H1 (cell line): ENCODE results near the gene PARD6A. TPM values are rescaled to one million over a fixed set of nuclear protein-coding genes. Genes with fewer than 3 reads are reported as not detected.

Experiments used
- BRCA1 ChIP-seq: IDR thresholded peaks from 2 replicates; pipeline ENCODE4 v1.6.1; 2012; ENCODE audit warnings: low read depth, low read length, improper control_type of control experiment
- CBX8 ChIP-seq: fragments of 300-800, 300-1000 bp; sonication (generic); IDR thresholded peaks from 2 replicates; pipeline ENCODE4 v1.7.1; 2016; ENCODE audit warnings: low read depth, low read length, borderline replicate concordance
- CHD7 ChIP-seq: fragments of 300-600 bp; sonication (generic); IDR thresholded peaks from 2 replicates; pipeline ENCODE4 v1.7.1; 2012; ENCODE audit warnings: low read length, moderate library complexity, mild to moderate bottlenecking, inconsistent platforms; ENCODE audit not compliant: insufficient replicate concordance
- EZH2 ChIP-seq: fragments of 200-600 bp; sonication (generic); IDR thresholded peaks from 2 replicates; pipeline ENCODE4 v1.7.1; 2012; ENCODE audit warnings: low read depth, mild to moderate bottlenecking, moderate library complexity, low read length, inconsistent platforms; ENCODE audit not compliant: severe bottlenecking
- FOSL1 ChIP-seq: IDR thresholded peaks from 2 replicates; pipeline ENCODE4 v1.6.1; 2011; ENCODE audit warnings: mild to moderate bottlenecking, low read depth, low read length, moderate library complexity; ENCODE audit not compliant: insufficient read depth
- GABPA ChIP-seq: IDR thresholded peaks from 2 replicates; pipeline ENCODE4 v1.6.1; 2011; ENCODE audit warnings: mild to moderate bottlenecking, low read length, moderate library complexity, borderline replicate concordance; ENCODE audit not compliant: insufficient read depth
- HDAC2 ChIP-seq, 2 experiments: fragments of 300-600 bp in 1 of 2; sonication (generic) in 1 of 2; IDR thresholded peaks; 2 replicates each; pipeline ENCODE4 v1.6.1; 2011 to 2012; ENCODE audit warnings: low read depth in 2 of 2, low read length in 2 of 2, mild to moderate bottlenecking in 2 of 2, moderate library complexity in 2 of 2, borderline replicate concordance in 1 of 2, inconsistent platforms in 1 of 2
- POU5F1 ChIP-seq: IDR thresholded peaks from 2 replicates; pipeline ENCODE4 v1.6.1; 2011; ENCODE audit warnings: low read depth, mild to moderate bottlenecking, low read length, moderate library complexity
- SAP30 ChIP-seq: fragments of 300-600 bp; sonication (generic); IDR thresholded peaks from 2 replicates; pipeline ENCODE4 v1.7.1; 2012; ENCODE audit warnings: low read length, moderate library complexity, mild to moderate bottlenecking, inconsistent platforms; ENCODE audit not compliant: insufficient read depth, insufficient replicate concordance
- SP2 ChIP-seq: IDR thresholded peaks from 2 replicates; pipeline ENCODE4 v1.6.1; 2012; ENCODE audit warnings: mild to moderate bottlenecking, low read length, inconsistent platforms
- polyA plus RNA-seq, 7 experiments: library from polyadenylated mRNA; depleted of rRNA in 3 of 7; stranded (reverse) in 5 of 7; unstranded in 2 of 7; fragments of >200 nt in 5 of 7; fragments of 200-250 nt in 2 of 7; gene quantifications; 1 replicate in 5 of 7; 2 replicates in 1 of 7; 4 replicates in 1 of 7; pipeline versions ENCODE4 v1.2.1 to v1.2.3, GENCODE V29; 2011 to 2013; ENCODE audit warnings: missing spikeins in 2 of 7, mixed read lengths in 2 of 7
- total RNA-seq: library from RNA; stranded (reverse); fragmentation: NEBNext Ultra II Directional; extraction: Animal tissue kit (Norgen Biotek cat#: 25700); gene quantifications from 2 replicates; pipeline ENCODE4 v1.2.1, GENCODE V29; 2021

The PARD6A gene
- total and polyA plus RNA-seq, 2 of the 8 experiments (the other 6 are each of a cell fraction or from before 2014, with no cell fraction given): 15.1 to 21.8 TPM

- TF ChIP-seq CHD7 (no peak), EZH2 (no peak), GABPA (no peak), SP2 (no peak), HDAC2 (IDR thresholded peaks at IDR 0.05; ENCODE audit: borderline replicate concordance in 1 of 2, low read depth in 2 of 2, low read length in 2 of 2) (no peak), FOSL1 (no peak), CBX8 (no peak), SAP30 (no peak), POU5F1 (no peak), BRCA1 (no peak)
Observed at GRCh38 chr16:67632415-67633172, 28.2 kb upstream of the PARD6A start (continued).
